HEK293T (cell line): ENCODE data around the gene KRTAP4-9.
"Not testable (repeated sequence)": the region's sequence is repeated elsewhere in the genome, so short reads cannot be mapped to it uniquely, and the experiment has no call there.

Source experiments
- CTCF ChIA-PET: fragments of 350-600 bp; formaldehyde crosslinking; extraction: SDS; loops from one replicate; lab custom pipeline; 2021; ENCODE audit warnings: antibody characterized with exemption, inconsistent platforms; lab: Yijun Ruan, JAX
- POLR2A ChIA-PET: fragments of 350-600 bp; formaldehyde crosslinking; extraction: SDS; loops from one replicate; lab custom pipeline; 2020; ENCODE audit warnings: antibody characterized with exemption, inconsistent platforms; lab: Yijun Ruan, JAX
- DNase-seq: peaks from one replicate; pipeline ENCODE4 v3.0.0; 2012; ENCODE audit warnings: mixed read lengths; ENCODE audit errors: extremely low spot score
- ARNT ChIP-seq: fragments of 450-650 bp; IDR thresholded peaks from 2 replicates; pipeline ENCODE4 v1.6.1; 2017; ENCODE audit warnings: mild to moderate bottlenecking
- BHLHE40 ChIP-seq: fragments of 450-650 bp; IDR thresholded peaks from 2 replicates; pipeline ENCODE4 v1.6.1; 2016; ENCODE audit warnings: mild to moderate bottlenecking, moderate library complexity, borderline replicate concordance
- CTBP1 ChIP-seq: fragments of 450-650 bp; IDR thresholded peaks from 2 replicates; pipeline ENCODE4 v1.6.1; 2016; ENCODE audit warnings: borderline replicate concordance
- ELF4 ChIP-seq: fragments of 450-650 bp; IDR thresholded peaks from 2 replicates; pipeline ENCODE4 v1.6.1; 2017; ENCODE audit warnings: antibody characterized with exemption
- FOXA1 ChIP-seq: fragments of 450-650 bp; IDR thresholded peaks from 2 replicates; pipeline ENCODE4 v1.6.1; 2016; ENCODE audit warnings: mild to moderate bottlenecking
- FOXK2 ChIP-seq: fragments of 450-650 bp; IDR thresholded peaks from 2 replicates; pipeline ENCODE4 v1.6.1; 2016; ENCODE audit warnings: mild to moderate bottlenecking
- FOXM1 ChIP-seq: fragments of 450-650 bp; IDR thresholded peaks from 2 replicates; pipeline ENCODE4 v1.6.1; 2017; ENCODE audit warnings: mild to moderate bottlenecking, borderline replicate concordance
- HDGF ChIP-seq: fragments of 450-650 bp; IDR thresholded peaks from 2 replicates; pipeline ENCODE4 v1.6.1; 2017; ENCODE audit warnings: antibody characterized with exemption, borderline replicate concordance
- L3MBTL2 ChIP-seq: fragments of 450-650 bp; conservative IDR thresholded peaks from 2 replicates; pipeline ENCODE4 v1.6.1; 2016; ENCODE audit warnings: mild to moderate bottlenecking
- LEF1 ChIP-seq: fragments of 450-650 bp; IDR thresholded peaks from 2 replicates; pipeline ENCODE4 v1.6.1; 2017; ENCODE audit warnings: mild to moderate bottlenecking, borderline replicate concordance
- NFRKB ChIP-seq: fragments of 450-650 bp; IDR thresholded peaks from 2 replicates; pipeline ENCODE4 v1.6.1; 2016; ENCODE audit warnings: mild to moderate bottlenecking, moderate library complexity
- PKNOX1 ChIP-seq: fragments of 450-650 bp; IDR thresholded peaks from 2 replicates; pipeline ENCODE4 v1.6.1; 2016
- SP1 ChIP-seq: fragments of 450-650 bp; IDR thresholded peaks from 2 replicates; pipeline ENCODE4 v1.6.1; 2017
- SUZ12 ChIP-seq: fragments of 450-650 bp; IDR thresholded peaks from 2 replicates; pipeline ENCODE4 v1.6.1; 2016; ENCODE audit warnings: mild to moderate bottlenecking
- TARDBP ChIP-seq: fragments of 450-650 bp; IDR thresholded peaks from 2 replicates; pipeline ENCODE4 v1.6.1; 2016
- ZNF384 ChIP-seq: fragments of 450-650 bp; IDR thresholded peaks from 2 replicates; pipeline ENCODE4 v1.6.1; 2016

KRTAP4-9 gene

GRCh38 chr17:41064301-41064700, 40.9 kb upstream of the KRTAP4-9 start:
- POLR2A ChIA-PET = no interaction called here
- CTCF ChIA-PET = no interaction called here
- no peak for TF ChIP-seq SP1
- DNase-seq = no peak

- POLR2A ChIA-PET, DNase-seq, CTCF ChIA-PET: not testable (repeated sequence)
Measured at GRCh38 chr17:41065016-41065689, 40.0 kb upstream of the KRTAP4-9 start.

GRCh38 chr17:41065829-41066624, 39.2 kb upstream of the KRTAP4-9 start, which contains the start of gene KRTAP2-4:
Gene KRTAP2-4, minus strand, starts transcription at chr17:41065879. Its CDS starts 34 bp downstream, at chr17:41065845.
- no peak for DNase-seq
- ChIA-PET POLR2A (no interaction called here), CTCF (no interaction called here)
- no peak for TF ChIP-seq FOXK2
- TF ChIP-seq TARDBP = no peak

- CTCF ChIA-PET = no interaction called here
- no peak for DNase-seq
- no peak for TF ChIP-seq TARDBP
- TF ChIP-seq ZNF384 = no peak
- TF ChIP-seq SUZ12 = no peak
- TF ChIP-seq FOXM1 = no peak
- TF ChIP-seq NFRKB = no peak
- no peak for TF ChIP-seq FOXA1
- no peak for TF ChIP-seq PKNOX1
- TF ChIP-seq BHLHE40 = no peak
- no peak for TF ChIP-seq ARNT
- no peak for TF ChIP-seq ELF4
- TF ChIP-seq SP1 = no peak
- TF ChIP-seq L3MBTL2 = no peak
- TF ChIP-seq CTBP1 = no peak
- no peak for TF ChIP-seq LEF1
- TF ChIP-seq FOXK2 = no peak
- no peak for TF ChIP-seq HDGF
- POLR2A ChIA-PET = no interaction called here
Measured at GRCh38 chr17:41067281-41067680, 37.9 kb upstream of the KRTAP4-9 start.

- TF ChIP-seq FOXA1 (no peak), ELF4 (no peak), L3MBTL2 (no peak), NFRKB (no peak)
- ChIA-PET POLR2A (no interaction called here), CTCF (no interaction called here)
- no peak for DNase-seq
Measured at GRCh38 chr17:41069031-41069430, 36.2 kb upstream of the KRTAP4-9 start.

GRCh38 chr17:41071606-41072360, 33.4 kb upstream of the KRTAP4-9 start:
- no peak for TF ChIP-seq ARNT
- TF ChIP-seq SUZ12 = no peak
- no peak for TF ChIP-seq NFRKB
- no peak for TF ChIP-seq HDGF
- no peak for TF ChIP-seq ZNF384
- no peak for TF ChIP-seq PKNOX1
- TF ChIP-seq LEF1 = no peak
- no peak for TF ChIP-seq TARDBP
- no peak for TF ChIP-seq L3MBTL2
- TF ChIP-seq SP1 = no peak
- no peak for TF ChIP-seq FOXM1
- TF ChIP-seq FOXA1 = no peak
- TF ChIP-seq CTBP1 = no peak
- TF ChIP-seq FOXK2 = no peak
- TF ChIP-seq BHLHE40 = no peak
- TF ChIP-seq ELF4 = no peak
- no peak for DNase-seq
- ChIA-PET CTCF (no interaction called here), POLR2A (no interaction called here)

GRCh38 chr17:41073676-41074075, 31.5 kb upstream of the KRTAP4-9 start:
- ChIA-PET CTCF (no interaction called here), POLR2A (no interaction called here)
- no peak for DNase-seq
- TF ChIP-seq ARNT (no peak), SUZ12 (no peak), SP1 (no peak), FOXM1 (no peak), LEF1 (no peak), FOXK2 (no peak), PKNOX1 (no peak), NFRKB (no peak), L3MBTL2 (no peak), HDGF (no peak)
